SIG-M5 (cell line): ENCODE results near the gene SRRM4.
"Not testable (repeated sequence)": the region's sequence is repeated elsewhere in the genome, so short reads cannot be mapped to it uniquely, and the experiment has no call there.

Experiments
- DNase-seq: peaks from one replicate; lab custom pipeline; 2025; lab: John Stamatoyannopoulos, UW

The SRRM4 gene, protein sequence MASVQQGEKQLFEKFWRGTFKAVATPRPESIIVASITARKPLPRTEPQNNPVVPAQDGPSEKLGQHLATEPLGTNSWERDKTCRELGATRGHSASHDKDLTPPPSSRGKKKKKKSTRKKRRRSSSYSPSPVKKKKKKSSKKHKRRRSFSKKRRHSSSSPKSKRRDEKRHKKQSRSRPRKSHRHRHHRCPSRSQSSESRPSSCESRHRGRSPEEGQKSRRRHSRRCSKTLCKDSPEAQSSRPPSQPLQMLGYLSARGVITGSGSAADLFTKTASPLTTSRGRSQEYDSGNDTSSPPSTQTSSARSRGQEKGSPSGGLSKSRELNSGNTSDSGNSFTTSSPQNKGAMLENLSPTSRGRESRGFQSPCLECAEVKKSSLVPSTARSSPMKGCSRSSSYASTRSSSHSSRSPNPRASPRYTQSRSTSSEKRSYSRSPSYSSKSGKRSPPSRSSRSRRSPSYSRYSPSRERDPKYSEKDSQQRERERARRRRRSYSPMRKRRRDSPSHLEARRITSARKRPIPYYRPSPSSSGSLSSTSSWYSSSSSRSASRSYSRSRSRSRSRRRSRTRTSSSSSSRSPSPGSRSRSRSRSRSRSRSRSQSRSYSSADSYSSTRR

GRCh38 chr12:118981285-118982211 is at the start of gene SRRM4:
Gene SRRM4, plus strand, starts transcription at chr12:118981541. Its CDS starts 342 bp downstream, at chr12:118981883.
- no peak for DNase-seq

GRCh38 chr12:118946256-118946655 is 35.1 kb upstream of the SRRM4 start:
- DNase-seq = no peak

DNA sequence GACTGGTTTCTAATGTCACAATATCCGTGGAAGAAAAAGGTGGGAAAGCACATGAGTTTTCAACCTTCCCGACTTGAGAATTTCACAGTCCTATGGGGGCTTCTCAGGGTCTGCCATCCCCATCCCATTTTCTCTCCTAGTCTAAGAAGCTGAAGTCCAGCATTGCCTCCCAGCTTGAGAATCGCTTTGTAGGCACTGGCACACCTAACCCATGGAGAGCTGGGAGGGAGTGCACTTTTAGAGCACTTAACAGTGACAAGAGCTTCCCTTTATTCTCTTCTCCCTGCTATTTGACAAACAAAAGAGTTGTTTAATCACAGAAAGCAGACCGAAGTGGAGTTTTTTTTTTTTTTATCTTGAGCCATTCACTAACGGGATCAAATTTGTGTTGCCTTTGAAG is 22.8 kb upstream of the SRRM4 start:
- no peak for DNase-seq

DNA sequence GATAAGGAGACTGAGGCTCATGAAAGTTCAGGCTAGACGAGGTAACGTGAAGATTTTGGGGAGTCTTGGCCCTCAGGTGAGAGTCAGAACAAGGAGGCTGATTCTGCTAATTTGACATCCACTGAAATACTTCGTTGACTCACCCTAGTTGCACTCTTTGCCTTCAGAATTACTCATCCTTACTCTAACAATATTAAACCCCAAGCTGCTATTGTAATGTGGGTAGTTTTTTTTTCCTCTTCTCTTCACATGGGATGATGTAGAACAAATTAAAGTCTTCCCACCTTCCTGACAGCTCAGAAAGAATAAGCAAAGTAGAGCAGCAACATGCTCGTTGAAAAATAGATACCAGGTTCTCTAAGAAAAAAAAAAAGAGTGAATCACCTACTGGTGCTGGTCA is 22.0 kb upstream of the SRRM4 start:
- DNase-seq = no peak

GRCh38 chr12:118959985-118960560 is 21.3 kb upstream of the SRRM4 start:
- DNase-seq = no peak

DNA sequence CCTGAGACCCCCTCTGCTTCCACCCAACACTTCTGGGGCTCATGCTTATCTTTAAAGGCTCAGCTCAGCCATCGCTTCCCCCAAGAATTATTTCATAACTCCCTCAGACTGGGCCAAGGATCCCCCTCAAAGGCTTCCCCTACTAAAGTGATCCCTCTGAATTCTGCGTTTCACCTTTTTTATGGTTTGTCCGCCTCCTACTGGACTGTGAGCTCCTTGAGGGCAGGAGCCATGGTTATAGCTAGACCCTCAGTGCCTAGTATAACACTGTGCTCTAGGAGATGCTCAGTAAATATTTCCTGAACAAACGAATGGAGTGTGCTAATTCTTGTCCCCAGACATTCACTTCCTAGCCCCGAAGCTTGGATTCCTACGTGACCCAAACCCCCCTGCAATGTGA is 20.5 kb upstream of the SRRM4 start:
- no peak for DNase-seq

- no peak for DNase-seq
Observed at GRCh38 chr12:118964988-118965387, 16.4 kb upstream of the SRRM4 start.

- no peak for DNase-seq
Observed at GRCh38 chr12:118970856-118971255, 10.5 kb upstream of the SRRM4 start.

DNA sequence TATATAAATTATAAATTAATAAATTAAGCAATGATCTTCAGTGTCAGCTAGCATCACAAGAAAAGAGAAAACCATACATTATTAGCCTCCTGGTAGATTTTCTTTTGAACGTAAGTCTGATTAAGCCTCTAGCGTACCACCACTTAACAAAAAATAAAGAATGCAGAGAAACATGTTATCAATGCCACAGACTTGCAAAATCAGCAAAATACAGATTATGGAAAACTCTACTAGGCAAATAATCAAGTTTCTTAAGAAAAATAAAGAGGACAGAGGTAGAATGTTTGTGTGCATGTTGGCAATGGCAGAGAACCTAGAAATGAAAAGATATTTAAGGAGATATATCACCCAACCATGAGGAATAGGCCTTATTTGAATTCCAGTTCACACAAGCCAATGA is 8.4 kb upstream of the SRRM4 start:
- no peak for DNase-seq

DNA sequence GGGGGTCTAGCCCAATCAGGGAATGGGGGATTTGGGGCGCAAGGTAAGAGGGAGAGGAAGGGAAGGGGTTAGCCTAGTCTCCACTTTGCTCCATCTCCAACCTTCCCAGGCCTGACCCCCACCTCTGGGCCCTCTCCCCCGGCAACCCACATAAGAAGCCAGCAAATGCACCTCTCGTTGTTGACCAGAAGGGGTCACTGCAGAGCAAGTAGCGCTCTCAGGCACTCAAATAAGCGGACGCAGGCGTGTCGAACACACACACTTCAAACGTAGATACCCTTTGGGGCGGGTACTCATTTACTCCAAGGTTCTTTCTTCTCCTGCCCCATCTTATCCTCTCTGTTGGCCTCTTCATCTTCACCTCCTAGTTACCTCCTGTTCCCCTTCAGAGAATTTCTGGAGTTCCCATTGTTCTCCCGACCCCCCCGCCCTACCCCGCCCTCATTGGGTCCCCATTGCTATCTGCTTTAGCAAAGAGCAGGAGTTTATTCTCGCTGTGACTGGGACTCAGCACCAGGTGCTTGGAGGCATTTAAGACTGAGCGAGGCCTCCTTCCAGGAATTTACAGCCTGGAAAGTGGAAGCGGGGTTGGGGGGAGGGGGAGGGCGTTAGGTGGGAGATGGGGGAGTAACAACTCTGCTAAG is 1.5 kb upstream of the SRRM4 start:
- DNase-seq = no peak

GRCh38 chr12:118980407-118981014 is 830 bp upstream of the SRRM4 start:
- DNase-seq = no peak

- no peak for DNase-seq
Observed at GRCh38 chr12:118982302-118982701, 961 bp downstream of the SRRM4 start.

GRCh38 chr12:118982984-118983761 is 1.8 kb downstream of the SRRM4 start:
- DNase-seq = no peak

- no peak for DNase-seq
Observed at GRCh38 chr12:118984161-118984943, 3.0 kb downstream of the SRRM4 start.

DNA sequence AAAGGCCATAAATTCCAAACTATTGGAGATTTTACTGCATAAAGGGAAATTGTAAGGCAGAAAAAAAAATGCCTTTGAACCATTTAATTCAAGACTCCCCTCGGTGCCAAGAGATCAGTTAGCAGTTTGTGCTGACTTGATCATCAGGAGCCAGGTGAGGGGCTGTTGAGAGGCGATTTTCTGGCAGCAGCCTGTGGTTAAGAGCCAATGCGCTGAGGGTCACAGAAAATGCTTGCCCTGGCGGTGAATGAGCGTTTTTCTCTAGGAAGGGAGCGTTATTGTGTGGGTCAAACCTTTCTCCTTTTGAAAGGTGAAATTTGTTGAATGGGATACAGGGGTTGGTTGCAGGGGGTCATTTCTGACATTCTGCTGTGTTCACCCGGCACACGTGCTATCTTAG is 4.7 kb downstream of the SRRM4 start:
- DNase-seq = no peak

- no peak for DNase-seq
Observed at GRCh38 chr12:118999107-118999506, 17.8 kb downstream of the SRRM4 start.

GRCh38 chr12:119005085-119005484 is 23.7 kb downstream of the SRRM4 start:
- DNase-seq = no peak

GRCh38 chr12:119005913-119006312 is 24.6 kb downstream of the SRRM4 start:
- no peak for DNase-seq

- DNase-seq = no peak
Observed at GRCh38 chr12:119006746-119007145, 25.4 kb downstream of the SRRM4 start.

GRCh38 chr12:119008273-119008672 is 26.9 kb downstream of the SRRM4 start:
- not testable (repeated sequence) for DNase-seq
